ENCODE measurements around the gene VAMP2.

Gene VAMP2

GRCh38 chr17:8155996-8156245 lies 6.8 kb downstream of the VAMP2 start:
- Histone ChIP-seq H3K27me3 (ENCODE audit: insufficient read depth, low read length) (no peaks in the 10 kb centered on the region), H2AFZ (ENCODE audit: low read depth, low read length) (no peak overlapping the region), H3K4me3 (ENCODE audit: low read length) (peak overlapping the region; percentile 51), H3K36me3 (ENCODE audit: insufficient read depth, low read length) (peaks cover 17% of the 10 kb centered on the region), H3K9me3 (ENCODE audit: low read length) (no peaks in the 10 kb centered on the region), H3K4me1 (ENCODE audit: insufficient read depth, low read length) (peaks cover 59% of the 10 kb centered on the region)

GRCh38 chr17:8155231-8155995 lies 7.3 kb downstream of the VAMP2 start:
- peaks cover 59% of the 10 kb centered on the region for H3K4me1 ChIP-seq (ENCODE audit: insufficient read depth, low read length)
- peaks cover 13% of the 10 kb centered on the region for H3K36me3 ChIP-seq (ENCODE audit: insufficient read depth, low read length)

GRCh38 chr17:8154608-8155155 lies 8.1 kb downstream of the VAMP2 start:
- H3K4me3 ChIP-seq (ENCODE audit: low read length), result peak overlapping the region; percentile 43
- H3K36me3 ChIP-seq (ENCODE audit: insufficient read depth, low read length), result peaks cover 14% of the 10 kb centered on the region
- H2AFZ ChIP-seq (ENCODE audit: low read depth, low read length), result no peak overlapping the region
- H3K9me3 ChIP-seq (ENCODE audit: low read length), result no peaks in the 10 kb centered on the region
- peaks cover 53% of the 10 kb centered on the region for H3K4me1 ChIP-seq (ENCODE audit: insufficient read depth, low read length)
- H3K27me3 ChIP-seq (ENCODE audit: insufficient read depth, low read length), result no peaks in the 10 kb centered on the region

More at GRCh38 chr17:8155231-8155995, 7.3 kb downstream of the VAMP2 start:
- peak overlapping the region; percentile 51 for H3K4me3 ChIP-seq (ENCODE audit: low read length)
- H3K9me3 ChIP-seq (ENCODE audit: low read length), result no peaks in the 10 kb centered on the region
- no peaks in the 10 kb centered on the region for H3K27me3 ChIP-seq (ENCODE audit: insufficient read depth, low read length)
- no peak overlapping the region for H2AFZ ChIP-seq (ENCODE audit: low read depth, low read length)

- Histone ChIP-seq H3K27me3 (ENCODE audit: insufficient read depth, low read length) (no peaks in the 10 kb centered on the region), H3K36me3 (ENCODE audit: insufficient read depth, low read length) (peaks cover 15% of the 10 kb centered on the region), H2AFZ (ENCODE audit: low read depth, low read length) (no peak overlapping the region), H3K9me3 (ENCODE audit: low read length) (no peaks in the 10 kb centered on the region), H3K4me3 (ENCODE audit: low read length) (peak overlapping the region; percentile 43), H3K4me1 (ENCODE audit: insufficient read depth, low read length) (peaks cover 48% of the 10 kb centered on the region)
These were observed 8.7 kb downstream of the VAMP2 start for GRCh38 chr17:8153957-8154607.

GRCh38 chr17:8153525-8153956 lies 9.2 kb downstream of the VAMP2 start:
- peak overlapping the region; percentile 43 for H3K4me3 ChIP-seq (ENCODE audit: low read length)
- peaks cover 17% of the 10 kb centered on the region for H3K36me3 ChIP-seq (ENCODE audit: insufficient read depth, low read length)
- H3K27me3 ChIP-seq (ENCODE audit: insufficient read depth, low read length), result no peaks in the 10 kb centered on the region
- peaks cover 48% of the 10 kb centered on the region for H3K4me1 ChIP-seq (ENCODE audit: insufficient read depth, low read length)
- H2AFZ ChIP-seq (ENCODE audit: low read depth, low read length), result no peak overlapping the region
- no peaks in the 10 kb centered on the region for H3K9me3 ChIP-seq (ENCODE audit: low read length)

GRCh38 chr17:8153031-8153451 lies 9.7 kb downstream of the VAMP2 start:
- H2AFZ ChIP-seq (ENCODE audit: low read depth, low read length), result no peak overlapping the region
- H3K36me3 ChIP-seq (ENCODE audit: insufficient read depth, low read length), result peaks cover 18% of the 10 kb centered on the region
- no peaks in the 10 kb centered on the region for H3K9me3 ChIP-seq (ENCODE audit: low read length)
- H3K4me3 ChIP-seq (ENCODE audit: low read length), result peak overlapping the region; percentile 83
- no peaks in the 10 kb centered on the region for H3K27me3 ChIP-seq (ENCODE audit: insufficient read depth, low read length)
- H3K4me1 ChIP-seq (ENCODE audit: insufficient read depth, low read length), result peaks cover 48% of the 10 kb centered on the region

GRCh38 chr17:8152112-8152775 lies 10.5 kb downstream of the VAMP2 start, which contains the start of gene PER1:
Gene PER1, minus strand, starts transcription at chr17:8152404. Its CDS starts 1,698 bp downstream, at chr17:8150706.
- Histone ChIP-seq H3K4me1 (ENCODE audit: insufficient read depth, low read length) (peaks cover 48% of the 10 kb centered on the region), H3K27me3 (ENCODE audit: insufficient read depth, low read length) (no peaks in the 10 kb centered on the region), H3K9me3 (ENCODE audit: low read length) (no peaks in the 10 kb centered on the region), H3K36me3 (ENCODE audit: insufficient read depth, low read length) (peaks cover 26% of the 10 kb centered on the region), H2AFZ (ENCODE audit: low read depth, low read length) (peak within 1 kb of the TSS; percentile 21), H3K4me3 (ENCODE audit: low read length) (peak within 1 kb of the TSS; percentile 83)

GRCh38 chr17:8151641-8152111 lies 11.1 kb downstream of the VAMP2 start:
- Histone ChIP-seq H3K36me3 (ENCODE audit: insufficient read depth, low read length) (peaks cover 32% of the 10 kb centered on the region), H3K4me3 (ENCODE audit: low read length) (peak overlapping the region; percentile 83), H3K4me1 (ENCODE audit: insufficient read depth, low read length) (peaks cover 43% of the 10 kb centered on the region), H3K9me3 (ENCODE audit: low read length) (no peaks in the 10 kb centered on the region), H2AFZ (ENCODE audit: low read depth, low read length) (peak overlapping the region; percentile 21), H3K27me3 (ENCODE audit: insufficient read depth, low read length) (no peaks in the 10 kb centered on the region)

- H3K36me3 ChIP-seq (ENCODE audit: insufficient read depth, low read length), result peaks cover 36% of the 10 kb centered on the region
- no peak overlapping the region for H2AFZ ChIP-seq (ENCODE audit: low read depth, low read length)
- H3K27me3 ChIP-seq (ENCODE audit: insufficient read depth, low read length), result no peaks in the 10 kb centered on the region
- peaks cover 43% of the 10 kb centered on the region for H3K4me1 ChIP-seq (ENCODE audit: insufficient read depth, low read length)
- H3K4me3 ChIP-seq (ENCODE audit: low read length), result peak overlapping the region; percentile 83
- no peaks in the 10 kb centered on the region for H3K9me3 ChIP-seq (ENCODE audit: low read length)
These were observed 11.6 kb downstream of the VAMP2 start for GRCh38 chr17:8151120-8151640.

- H3K4me3 ChIP-seq (ENCODE audit: low read length), result peak overlapping the region; percentile 83
- no peak overlapping the region for H2AFZ ChIP-seq (ENCODE audit: low read depth, low read length)
- H3K4me1 ChIP-seq (ENCODE audit: insufficient read depth, low read length), result peaks cover 37% of the 10 kb centered on the region
- no peaks in the 10 kb centered on the region for H3K9me3 ChIP-seq (ENCODE audit: low read length)
- peaks cover 43% of the 10 kb centered on the region for H3K36me3 ChIP-seq (ENCODE audit: insufficient read depth, low read length)
- no peaks in the 10 kb centered on the region for H3K27me3 ChIP-seq (ENCODE audit: insufficient read depth, low read length)
These were observed 12.3 kb downstream of the VAMP2 start for GRCh38 chr17:8150194-8151119.

- H3K4me3 ChIP-seq (ENCODE audit: low read length), result no peak overlapping the region
- H3K27me3 ChIP-seq (ENCODE audit: insufficient read depth, low read length), result no peaks in the 10 kb centered on the region
- H3K36me3 ChIP-seq (ENCODE audit: insufficient read depth, low read length), result peaks cover 50% of the 10 kb centered on the region
- H2AFZ ChIP-seq (ENCODE audit: low read depth, low read length), result no peak overlapping the region
- peaks cover 28% of the 10 kb centered on the region for H3K4me1 ChIP-seq (ENCODE audit: insufficient read depth, low read length)
- no peaks in the 10 kb centered on the region for H3K9me3 ChIP-seq (ENCODE audit: low read length)
These were observed 13.1 kb downstream of the VAMP2 start for GRCh38 chr17:8149419-8150193.
